ENCODE results near the gene SPEM1.

SPEM1 gene

GRCh38 chr17:7440834-7441195, 20.7 kb downstream of the SPEM1 start:
- TF ChIP-seq PKNOX1 (IDR thresholded peaks at IDR 0.05), result peak; percentile 43; the same call in 1 of the 2 replicates
- TF ChIP-seq NFRKB (IDR thresholded peaks at IDR 0.05), result no peak
- POLR2A ChIA-PET, result interaction anchor here (0.6 to 7.5 kb wide), 16 partner anchors 11 to 133 kb away, joined by 3 to 55 read pairs (median 4); partner anchors contain the start of genes POLR2A, SLC35G6, TMEM256 and TMEM95
- CTCF ChIA-PET, result interaction anchor here (0.9 kb wide), 1 partner anchor 85 kb away, joined by 3 read pairs; no protein-coding TSS in a partner anchor
- peak; percentile 25 for DNase-seq (ENCODE audit: extremely low spot score)

GRCh38 chr17:7441266-7441665, 21.1 kb downstream of the SPEM1 start:
- DNase-seq (ENCODE audit: extremely low spot score), result no peak
- no peak for TF ChIP-seq ZNF384 (IDR thresholded peaks at IDR 0.05)
- TF ChIP-seq FOXK2 (IDR thresholded peaks at IDR 0.05), result no peak
- no peak for TF ChIP-seq PKNOX1 (IDR thresholded peaks at IDR 0.05)
- TF ChIP-seq CTBP1 (IDR thresholded peaks at IDR 0.05; ENCODE audit: borderline replicate concordance), result no peak
- no peak for TF ChIP-seq NFRKB (IDR thresholded peaks at IDR 0.05)
- no peak for TF ChIP-seq L3MBTL2 (conservative IDR thresholded peaks at IDR 0.05)
- no peak for TF ChIP-seq LEF1 (IDR thresholded peaks at IDR 0.05; ENCODE audit: borderline replicate concordance)
- no peak for TF ChIP-seq FOXA1 (IDR thresholded peaks at IDR 0.05)
- no peak for TF ChIP-seq HDGF (IDR thresholded peaks at IDR 0.05; ENCODE audit: borderline replicate concordance)
- no peak for TF ChIP-seq SP1 (IDR thresholded peaks at IDR 0.05)
- TF ChIP-seq ARNT (IDR thresholded peaks at IDR 0.05), result no peak
- TF ChIP-seq BHLHE40 (IDR thresholded peaks at IDR 0.05; ENCODE audit: borderline replicate concordance), result no peak
- TF ChIP-seq ELF4 (IDR thresholded peaks at IDR 0.05), result no peak
- ChIA-PET POLR2A (interaction anchor here (0.6 to 7.5 kb wide), 16 partner anchors 11 to 132 kb away, joined by 3 to 55 read pairs (median 4); partner anchors contain the start of genes POLR2A, SLC35G6, TMEM256 and TMEM95), CTCF (interaction anchor here (0.9 kb wide), 1 partner anchor 86 kb away, joined by 3 read pairs; no protein-coding TSS in a partner anchor)

- TF ChIP-seq FOXM1 (IDR thresholded peaks at IDR 0.05; ENCODE audit: borderline replicate concordance), result no peak
- TF ChIP-seq L3MBTL2 (conservative IDR thresholded peaks at IDR 0.05), result no peak
- no peak for TF ChIP-seq HDGF (IDR thresholded peaks at IDR 0.05; ENCODE audit: borderline replicate concordance)
- no peak for TF ChIP-seq TARDBP (IDR thresholded peaks at IDR 0.05)
- TF ChIP-seq ARNT (IDR thresholded peaks at IDR 0.05), result no peak
- TF ChIP-seq CTBP1 (IDR thresholded peaks at IDR 0.05; ENCODE audit: borderline replicate concordance), result no peak
- no peak for TF ChIP-seq PKNOX1 (IDR thresholded peaks at IDR 0.05)
- TF ChIP-seq ELF4 (IDR thresholded peaks at IDR 0.05), result no peak
- no peak for TF ChIP-seq FOXK2 (IDR thresholded peaks at IDR 0.05)
- ChIA-PET CTCF (no interaction called here), POLR2A (interaction anchor here (1.0 to 7.5 kb wide), 5 partner anchors 13 to 91 kb away, joined by 3 to 55 read pairs (median 18); partner anchors contain the start of genes POLR2A, SLC35G6, TMEM256 and ZBTB4)
- no peak for DNase-seq (ENCODE audit: extremely low spot score)
Measured at GRCh38 chr17:7442142-7442541, 22.0 kb downstream of the SPEM1 start.

- CTCF ChIA-PET, result interaction anchor here (1.0 to 1.5 kb wide), 2 partner anchors 8 to 116 kb away, joined by 4 to 6 read pairs; partner anchors contain the start of gene TMEM102
- no peak for TF ChIP-seq HDGF (IDR thresholded peaks at IDR 0.05; ENCODE audit: borderline replicate concordance)
- TF ChIP-seq SUZ12 (IDR thresholded peaks at IDR 0.05), result no peak
- TF ChIP-seq NFRKB (IDR thresholded peaks at IDR 0.05), result no peak
- no peak for TF ChIP-seq LEF1 (IDR thresholded peaks at IDR 0.05; ENCODE audit: borderline replicate concordance)
- TF ChIP-seq BHLHE40 (IDR thresholded peaks at IDR 0.05; ENCODE audit: borderline replicate concordance), result no peak
- no peak for TF ChIP-seq L3MBTL2 (conservative IDR thresholded peaks at IDR 0.05)
- TF ChIP-seq FOXA1 (IDR thresholded peaks at IDR 0.05), result no peak
- no peak for TF ChIP-seq TARDBP (IDR thresholded peaks at IDR 0.05)
- no peak for TF ChIP-seq FOXM1 (IDR thresholded peaks at IDR 0.05; ENCODE audit: borderline replicate concordance)
- no peak for TF ChIP-seq ELF4 (IDR thresholded peaks at IDR 0.05)
Measured at GRCh38 chr17:7443499-7444485, 23.7 kb downstream of the SPEM1 start.

GRCh38 chr17:7444682-7445618, 24.8 kb downstream of the SPEM1 start, which contains the start of gene CHRNB1:
Gene CHRNB1, plus strand, starts transcription at chr17:7445061. Its CDS starts 67 bp downstream, at chr17:7445128.
- DNase-seq (ENCODE audit: extremely low spot score), result peak; percentile 40
- ChIA-PET CTCF (interaction anchor here (1.0 to 1.5 kb wide), 3 partner anchors 10 to 115 kb away, joined by 3 to 6 read pairs (median 4); partner anchors contain the start of genes TMEM102 and TMEM95), POLR2A (interaction anchor here (0.9 to 4.1 kb wide), 13 partner anchors 9 to 116 kb away, joined by 3 to 18 read pairs (median 5); partner anchors contain the start of genes POLR2A, SPEM2, TMEM102 and TMEM256)
- TF ChIP-seq FOXM1 (IDR thresholded peaks at IDR 0.05; ENCODE audit: borderline replicate concordance) (no peak), PKNOX1 (IDR thresholded peaks at IDR 0.05) (peak; percentile 47; the same call in 1 of the 2 replicates)

More at GRCh38 chr17:7443499-7444485, 23.7 kb downstream of the SPEM1 start:
- POLR2A ChIA-PET, result interaction anchor here (0.6 to 4.1 kb wide), 9 partner anchors 8 to 114 kb away, joined by 3 to 18 read pairs (median 4); partner anchors contain the start of genes POLR2A, SPEM2, TMEM102 and TMEM256
- DNase-seq (ENCODE audit: extremely low spot score), result no peak

Measured in HEK293T (cell line).